Jurkat, Clone E6-1 (cell line): ENCODE results near the gene MYOZ1. TPM values are rescaled to one million over a fixed set of nuclear protein-coding genes. Genes with fewer than 3 reads are reported as not detected.
"Not testable (repeated sequence)": the region's sequence is repeated elsewhere in the genome, so short reads cannot be mapped to it uniquely, and the experiment has no call there.

ENCODE experiments used
- DNase-seq: peaks from one replicate; pipeline ENCODE4 v3.0.0-alpha.2; 2011; ENCODE audit warnings: low read depth, low spot score
- H3K4me3 ChIP-seq: 2 replicates; pipeline ENCODE4 v1.5.1; 2011; ENCODE audit warnings: mild to moderate bottlenecking, low read length, control low read depth, moderate library complexity
- polyA plus RNA-seq: library from polyadenylated mRNA; unstranded; fragments of >200 nt; gene quantifications from one replicate; pipeline ENCODE4 v1.2.1, GENCODE V29; 2012; ENCODE audit warnings: missing spikeins; ENCODE audit not compliant: insufficient read length, insufficient read depth

The MYOZ1 gene
- polyA plus RNA-seq = not detected

- no peak for DNase-seq
Measured at GRCh38 chr10:73641328-73642060, at the start of gene MYOZ1. Gene MYOZ1 (minus strand): TSS chr10:73641474. CDS start chr10:73640017, 1,457 bp downstream.

GRCh38 chr10:73690755-73691154 is 49.5 kb upstream of the MYOZ1 start:
- not testable (repeated sequence) for DNase-seq, H3K4me3 ChIP-seq

More at GRCh38 chr10:73641328-73642060, at the start of gene MYOZ1:
- no peak within 1 kb of the TSS for H3K4me3 ChIP-seq

- not testable (repeated sequence) for H3K4me3 ChIP-seq, DNase-seq
Measured at GRCh38 chr10:73689596-73689995, 48.3 kb upstream of the MYOZ1 start.

GRCh38 chr10:73687641-73688040 is 46.4 kb upstream of the MYOZ1 start:
- DNase-seq, H3K4me3 ChIP-seq: not testable (repeated sequence)

GRCh38 chr10:73674546-73674945 is 33.3 kb upstream of the MYOZ1 start:
- not testable (repeated sequence) for DNase-seq, H3K4me3 ChIP-seq

- not testable (repeated sequence) for DNase-seq, H3K4me3 ChIP-seq
Measured at GRCh38 chr10:73668378-73668777, 27.1 kb upstream of the MYOZ1 start.

- DNase-seq, H3K4me3 ChIP-seq: not testable (repeated sequence)
Measured at GRCh38 chr10:73666153-73666809, 25.0 kb upstream of the MYOZ1 start.

GRCh38 chr10:73665581-73665980 is 24.3 kb upstream of the MYOZ1 start:
- H3K4me3 ChIP-seq, DNase-seq: not testable (repeated sequence)

- H3K4me3 ChIP-seq, DNase-seq: not testable (repeated sequence)
Measured at GRCh38 chr10:73664156-73665040, 23.1 kb upstream of the MYOZ1 start.

GRCh38 chr10:73663621-73664020 is 22.3 kb upstream of the MYOZ1 start:
- H3K4me3 ChIP-seq, DNase-seq: not testable (repeated sequence)

- not testable (repeated sequence) for H3K4me3 ChIP-seq, DNase-seq
Measured at GRCh38 chr10:73662705-73663104, 21.4 kb upstream of the MYOZ1 start.

- H3K4me3 ChIP-seq = no peak within 1 kb of the TSS
- no peak for DNase-seq
Measured at GRCh38 chr10:73655990-73656298, 14.7 kb upstream of the MYOZ1 start, which contains the start of gene SYNPO2L. Gene SYNPO2L (minus strand): TSS chr10:73656029. CDS start chr10:73655922, 107 bp downstream.

- DNase-seq = peak; percentile 31
- H3K4me3 ChIP-seq = no peak overlapping the region
Measured at GRCh38 chr10:73655257-73655989, 14.1 kb upstream of the MYOZ1 start.

GRCh38 chr10:73653701-73654100 is 12.4 kb upstream of the MYOZ1 start:
- DNase-seq = peak; percentile 57
- no peak overlapping the region for H3K4me3 ChIP-seq

- H3K4me3 ChIP-seq = no peak overlapping the region
- DNase-seq = no peak
Measured at GRCh38 chr10:73653195-73653594, 11.9 kb upstream of the MYOZ1 start.

GRCh38 chr10:73650537-73651331 is 9.5 kb upstream of the MYOZ1 start:
- no peak for DNase-seq
- no peak overlapping the region for H3K4me3 ChIP-seq

- no peak for DNase-seq
- no peak overlapping the region for H3K4me3 ChIP-seq
Measured at GRCh38 chr10:73649876-73650536, 8.7 kb upstream of the MYOZ1 start.
